ENCODE data around the gene DNAH2. TPM values are rescaled to one million over a fixed set of nuclear protein-coding genes. Genes with fewer than 3 reads are reported as not detected.

The DNAH2 gene
- polyA plus RNA-seq, 2 of the 4 experiments (the other 2 are of a cell fraction): 0.01 to 0.08 TPM

DNA sequence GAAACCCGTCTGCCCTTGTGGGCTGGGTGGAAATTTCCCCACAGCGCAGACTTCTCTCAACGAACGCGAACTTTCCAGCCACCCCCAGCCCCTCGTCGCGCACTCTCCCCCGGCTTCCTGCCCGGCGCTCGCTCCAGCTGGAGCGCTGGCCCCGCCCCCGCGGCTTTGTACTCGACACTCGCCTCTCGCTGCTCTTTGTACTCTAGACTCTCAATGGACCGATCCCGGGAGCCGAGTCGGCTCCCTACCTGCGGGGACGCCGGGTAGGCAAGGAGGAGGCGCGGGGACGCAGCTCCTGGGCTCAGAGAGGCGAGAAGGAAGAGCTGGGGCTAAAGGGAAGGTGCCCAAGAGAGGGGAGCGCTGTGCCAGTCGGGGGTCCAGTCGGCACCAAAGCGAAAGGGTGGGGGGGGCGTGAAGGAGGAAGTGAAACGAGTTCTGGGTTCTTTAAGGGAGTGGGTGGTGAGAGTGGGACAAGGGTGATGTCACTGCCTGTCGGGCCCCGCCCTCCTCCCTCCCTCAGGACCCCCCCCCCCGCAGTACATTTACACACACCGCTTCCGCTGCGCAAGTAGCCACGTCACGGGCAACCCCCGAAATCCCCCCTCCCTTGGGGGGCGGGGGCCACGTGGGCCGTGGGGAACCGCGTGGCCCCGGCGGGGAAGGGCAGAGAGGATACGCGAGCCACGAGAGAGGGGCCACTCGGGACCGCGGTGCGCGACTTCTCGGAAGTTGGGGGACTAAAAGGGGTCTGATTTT is 126.2 kb downstream of the DNAH2 start (continued):
- TF ChIP-seq, protein P1, sequence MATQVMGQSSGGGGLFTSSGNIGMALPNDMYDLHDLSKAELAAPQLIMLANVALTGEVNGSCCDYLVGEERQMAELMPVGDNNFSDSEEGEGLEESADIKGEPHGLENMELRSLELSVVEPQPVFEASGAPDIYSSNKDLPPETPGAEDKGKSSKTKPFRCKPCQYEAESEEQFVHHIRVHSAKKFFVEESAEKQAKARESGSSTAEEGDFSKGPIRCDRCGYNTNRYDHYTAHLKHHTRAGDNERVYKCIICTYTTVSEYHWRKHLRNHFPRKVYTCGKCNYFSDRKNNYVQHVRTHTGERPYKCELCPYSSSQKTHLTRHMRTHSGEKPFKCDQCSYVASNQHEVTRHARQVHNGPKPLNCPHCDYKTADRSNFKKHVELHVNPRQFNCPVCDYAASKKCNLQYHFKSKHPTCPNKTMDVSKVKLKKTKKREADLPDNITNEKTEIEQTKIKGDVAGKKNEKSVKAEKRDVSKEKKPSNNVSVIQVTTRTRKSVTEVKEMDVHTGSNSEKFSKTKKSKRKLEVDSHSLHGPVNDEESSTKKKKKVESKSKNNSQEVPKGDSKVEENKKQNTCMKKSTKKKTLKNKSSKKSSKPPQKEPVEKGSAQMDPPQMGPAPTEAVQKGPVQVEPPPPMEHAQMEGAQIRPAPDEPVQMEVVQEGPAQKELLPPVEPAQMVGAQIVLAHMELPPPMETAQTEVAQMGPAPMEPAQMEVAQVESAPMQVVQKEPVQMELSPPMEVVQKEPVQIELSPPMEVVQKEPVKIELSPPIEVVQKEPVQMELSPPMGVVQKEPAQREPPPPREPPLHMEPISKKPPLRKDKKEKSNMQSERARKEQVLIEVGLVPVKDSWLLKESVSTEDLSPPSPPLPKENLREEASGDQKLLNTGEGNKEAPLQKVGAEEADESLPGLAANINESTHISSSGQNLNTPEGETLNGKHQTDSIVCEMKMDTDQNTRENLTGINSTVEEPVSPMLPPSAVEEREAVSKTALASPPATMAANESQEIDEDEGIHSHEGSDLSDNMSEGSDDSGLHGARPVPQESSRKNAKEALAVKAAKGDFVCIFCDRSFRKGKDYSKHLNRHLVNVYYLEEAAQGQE (IDR thresholded peaks at IDR 0.05): 0 out of 2 replicates have a peak, but pooled peaks have one; percentile 34
- TF ChIP-seq, protein P2, sequence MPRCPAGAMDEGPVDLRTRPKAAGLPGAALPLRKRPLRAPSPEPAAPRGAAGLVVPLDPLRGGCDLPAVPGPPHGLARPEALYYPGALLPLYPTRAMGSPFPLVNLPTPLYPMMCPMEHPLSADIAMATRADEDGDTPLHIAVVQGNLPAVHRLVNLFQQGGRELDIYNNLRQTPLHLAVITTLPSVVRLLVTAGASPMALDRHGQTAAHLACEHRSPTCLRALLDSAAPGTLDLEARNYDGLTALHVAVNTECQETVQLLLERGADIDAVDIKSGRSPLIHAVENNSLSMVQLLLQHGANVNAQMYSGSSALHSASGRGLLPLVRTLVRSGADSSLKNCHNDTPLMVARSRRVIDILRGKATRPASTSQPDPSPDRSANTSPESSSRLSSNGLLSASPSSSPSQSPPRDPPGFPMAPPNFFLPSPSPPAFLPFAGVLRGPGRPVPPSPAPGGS (IDR thresholded peaks at IDR 0.05): peak; percentile 19; the same call in 1 of the 3 replicates
- TF ChIP-seq CBX8 (IDR thresholded peaks at IDR 0.05) (no peak), EP300 (IDR thresholded peaks at IDR 0.05) (no peak), EHF (CRISPR knock-in tag; IDR thresholded peaks at IDR 0.05) (no peak), JUN (IDR thresholded peaks at IDR 0.05) (peak; percentile 66 to 79; a peak in 4 of 5 replicates), HDAC2 (IDR thresholded peaks at IDR 0.05) (no peak), ZC3H11A (IDR thresholded peaks at IDR 0.05) (no peak), EHMT2 (IDR thresholded peaks at IDR 0.05; ENCODE audit: low read depth) (no peak), BHLHE40 (IDR thresholded peaks at IDR 0.05; ENCODE audit: low read depth, low read length) (0 out of 2 replicates have a peak, but pooled peaks have one; percentile 31), HOXB13 (CRISPR knock-in tag; IDR thresholded peaks at IDR 0.05; ENCODE audit: low read depth) (no peak), CBX2 (IDR thresholded peaks at IDR 0.05; ENCODE audit: borderline replicate concordance, low read depth) (no peak), POLR2A (IDR thresholded peaks at IDR 0.05; ENCODE audit: low read length) (peak; percentile 43), CEBPB (IDR thresholded peaks at IDR 0.05) (peak in 1 of 2 experiments; percentile 11; a peak in 1 of 4 replicates), RCOR1 (IDR thresholded peaks at IDR 0.05; ENCODE audit: low read depth, low read length) (no peak), CHD4 (IDR thresholded peaks at IDR 0.05; ENCODE audit: borderline replicate concordance) (no peak; the same call in 1 of the 2 replicates), KDM1A (IDR thresholded peaks at IDR 0.05; ENCODE audit: low read depth) (no peak), HEYL (CRISPR knock-in tag; IDR thresholded peaks at IDR 0.05) (no peak), ESRRA (IDR thresholded peaks at IDR 0.05; ENCODE audit: borderline replicate concordance, low read length) (no peak), ZNF302 (CRISPR knock-in tag; IDR thresholded peaks at IDR 0.05) (no peak), MAFK (IDR thresholded peaks at IDR 0.05; ENCODE audit: partially characterized antibody) (no peak), KDM5A (IDR thresholded peaks at IDR 0.05) (no peak)
- TF ChIP-seq, protein P3, sequence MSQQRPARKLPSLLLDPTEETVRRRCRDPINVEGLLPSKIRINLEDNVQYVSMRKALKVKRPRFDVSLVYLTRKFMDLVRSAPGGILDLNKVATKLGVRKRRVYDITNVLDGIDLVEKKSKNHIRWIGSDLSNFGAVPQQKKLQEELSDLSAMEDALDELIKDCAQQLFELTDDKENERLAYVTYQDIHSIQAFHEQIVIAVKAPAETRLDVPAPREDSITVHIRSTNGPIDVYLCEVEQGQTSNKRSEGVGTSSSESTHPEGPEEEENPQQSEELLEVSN (IDR thresholded peaks at IDR 0.05; ENCODE audit: borderline replicate concordance, low read depth): no peak; the same call in 1 of the 2 replicates
- TF ChIP-seq, protein P4, sequence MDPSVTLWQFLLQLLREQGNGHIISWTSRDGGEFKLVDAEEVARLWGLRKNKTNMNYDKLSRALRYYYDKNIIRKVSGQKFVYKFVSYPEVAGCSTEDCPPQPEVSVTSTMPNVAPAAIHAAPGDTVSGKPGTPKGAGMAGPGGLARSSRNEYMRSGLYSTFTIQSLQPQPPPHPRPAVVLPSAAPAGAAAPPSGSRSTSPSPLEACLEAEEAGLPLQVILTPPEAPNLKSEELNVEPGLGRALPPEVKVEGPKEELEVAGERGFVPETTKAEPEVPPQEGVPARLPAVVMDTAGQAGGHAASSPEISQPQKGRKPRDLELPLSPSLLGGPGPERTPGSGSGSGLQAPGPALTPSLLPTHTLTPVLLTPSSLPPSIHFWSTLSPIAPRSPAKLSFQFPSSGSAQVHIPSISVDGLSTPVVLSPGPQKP (IDR thresholded peaks at IDR 0.05; ENCODE audit: low read depth, low read length): no peak
- TF ChIP-seq, protein P5, sequence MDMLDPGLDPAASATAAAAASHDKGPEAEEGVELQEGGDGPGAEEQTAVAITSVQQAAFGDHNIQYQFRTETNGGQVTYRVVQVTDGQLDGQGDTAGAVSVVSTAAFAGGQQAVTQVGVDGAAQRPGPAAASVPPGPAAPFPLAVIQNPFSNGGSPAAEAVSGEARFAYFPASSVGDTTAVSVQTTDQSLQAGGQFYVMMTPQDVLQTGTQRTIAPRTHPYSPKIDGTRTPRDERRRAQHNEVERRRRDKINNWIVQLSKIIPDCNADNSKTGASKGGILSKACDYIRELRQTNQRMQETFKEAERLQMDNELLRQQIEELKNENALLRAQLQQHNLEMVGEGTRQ (IDR thresholded peaks at IDR 0.05): peak; percentile 82

All from A549 (cell line).